ENCODE results near the gene CFAP141.

The CFAP141 gene

GRCh38 chr1:154171223-154171583 is 34.9 kb downstream of the CFAP141 start:
- Histone ChIP-seq H3K27me3 (ENCODE audit: control insufficient read depth, insufficient read depth, low read length) (no peaks in the 10 kb centered on the region), H3K36me3 (ENCODE audit: control insufficient read depth, insufficient read depth, low read length) (peaks cover 91% of the 10 kb centered on the region), H3K4me3 (ENCODE audit: low read depth, low read length) (no peak overlapping the region), H3K9me3 (ENCODE audit: control insufficient read depth, insufficient read depth, low read length) (no peaks in the 10 kb centered on the region), H3K9ac (ENCODE audit: low read depth, low read length) (no peak overlapping the region), H3K27ac (ENCODE audit: low read depth, low read length) (no peak overlapping the region), H3K4me1 (ENCODE audit: control insufficient read depth, insufficient read depth, low read length) (no peaks in the 10 kb centered on the region)

GRCh38 chr1:154170547-154171222 is 35.4 kb downstream of the CFAP141 start:
- Histone ChIP-seq H3K4me1 (ENCODE audit: control insufficient read depth, insufficient read depth, low read length) (no peaks in the 10 kb centered on the region), H3K4me3 (ENCODE audit: low read depth, low read length) (no peak overlapping the region), H3K36me3 (ENCODE audit: control insufficient read depth, insufficient read depth, low read length) (peaks cover 91% of the 10 kb centered on the region), H3K27me3 (ENCODE audit: control insufficient read depth, insufficient read depth, low read length) (no peaks in the 10 kb centered on the region), H3K27ac (ENCODE audit: low read depth, low read length) (no peak overlapping the region), H3K9me3 (ENCODE audit: control insufficient read depth, insufficient read depth, low read length) (no peaks in the 10 kb centered on the region), H3K9ac (ENCODE audit: low read depth, low read length) (no peak overlapping the region)

GRCh38 chr1:154167461-154167860 is 38.7 kb downstream of the CFAP141 start:
- no peak overlapping the region for H3K4me3 ChIP-seq (ENCODE audit: low read depth, low read length)
- H3K9me3 ChIP-seq (ENCODE audit: control insufficient read depth, insufficient read depth, low read length), result no peaks in the 10 kb centered on the region
- H3K36me3 ChIP-seq (ENCODE audit: control insufficient read depth, insufficient read depth, low read length), result peaks cover 99% of the 10 kb centered on the region
- H3K27me3 ChIP-seq (ENCODE audit: control insufficient read depth, insufficient read depth, low read length), result no peaks in the 10 kb centered on the region
- H3K27ac ChIP-seq (ENCODE audit: low read depth, low read length), result no peak overlapping the region
- no peak overlapping the region for H3K9ac ChIP-seq (ENCODE audit: low read depth, low read length)
- no peaks in the 10 kb centered on the region for H3K4me1 ChIP-seq (ENCODE audit: control insufficient read depth, insufficient read depth, low read length)

- Histone ChIP-seq H3K9ac (ENCODE audit: low read depth, low read length) (no peak overlapping the region), H3K9me3 (ENCODE audit: control insufficient read depth, insufficient read depth, low read length) (no peaks in the 10 kb centered on the region), H3K4me3 (ENCODE audit: low read depth, low read length) (no peak overlapping the region), H3K27me3 (ENCODE audit: control insufficient read depth, insufficient read depth, low read length) (no peaks in the 10 kb centered on the region), H3K36me3 (ENCODE audit: control insufficient read depth, insufficient read depth, low read length) (peaks cover 96% of the 10 kb centered on the region), H3K27ac (ENCODE audit: low read depth, low read length) (no peak overlapping the region), H3K4me1 (ENCODE audit: control insufficient read depth, insufficient read depth, low read length) (no peaks in the 10 kb centered on the region)
Observed at GRCh38 chr1:154166207-154166606, 39.9 kb downstream of the CFAP141 start.

GRCh38 chr1:154159554-154159953 is 46.6 kb downstream of the CFAP141 start:
- Histone ChIP-seq H3K4me3 (ENCODE audit: low read depth, low read length) (no peak overlapping the region), H3K27ac (ENCODE audit: low read depth, low read length) (no peak overlapping the region), H3K4me1 (ENCODE audit: control insufficient read depth, insufficient read depth, low read length) (peaks cover 11% of the 10 kb centered on the region; the same call in 1 of the 2 replicates), H3K27me3 (ENCODE audit: control insufficient read depth, insufficient read depth, low read length) (no peaks in the 10 kb centered on the region), H3K36me3 (ENCODE audit: control insufficient read depth, insufficient read depth, low read length) (peaks cover 93% of the 10 kb centered on the region), H3K9ac (ENCODE audit: low read depth, low read length) (no peak overlapping the region), H3K9me3 (ENCODE audit: control insufficient read depth, insufficient read depth, low read length) (no peaks in the 10 kb centered on the region)

GRCh38 chr1:154158307-154159125 is 47.6 kb downstream of the CFAP141 start:
- Histone ChIP-seq H3K36me3 (ENCODE audit: control insufficient read depth, insufficient read depth, low read length) (peaks cover 83% of the 10 kb centered on the region), H3K4me1 (ENCODE audit: control insufficient read depth, insufficient read depth, low read length) (peaks cover 11% of the 10 kb centered on the region; the same call in 1 of the 2 replicates), H3K4me3 (ENCODE audit: low read depth, low read length) (no peak overlapping the region), H3K27me3 (ENCODE audit: control insufficient read depth, insufficient read depth, low read length) (no peaks in the 10 kb centered on the region), H3K9me3 (ENCODE audit: control insufficient read depth, insufficient read depth, low read length) (no peaks in the 10 kb centered on the region), H3K27ac (ENCODE audit: low read depth, low read length) (no peak overlapping the region), H3K9ac (ENCODE audit: low read depth, low read length) (no peak overlapping the region)

- no peaks in the 10 kb centered on the region for H3K27me3 ChIP-seq (ENCODE audit: control insufficient read depth, insufficient read depth, low read length)
- no peaks in the 10 kb centered on the region for H3K9me3 ChIP-seq (ENCODE audit: control insufficient read depth, insufficient read depth, low read length)
- peaks cover 75% of the 10 kb centered on the region for H3K36me3 ChIP-seq (ENCODE audit: control insufficient read depth, insufficient read depth, low read length)
- no peak overlapping the region for H3K4me3 ChIP-seq (ENCODE audit: low read depth, low read length)
- no peak overlapping the region for H3K9ac ChIP-seq (ENCODE audit: low read depth, low read length)
- H3K27ac ChIP-seq (ENCODE audit: low read depth, low read length), result peak overlapping the region; percentile 56
- peaks cover 11% of the 10 kb centered on the region; the same call in 1 of the 2 replicates for H3K4me1 ChIP-seq (ENCODE audit: control insufficient read depth, insufficient read depth, low read length)
Observed at GRCh38 chr1:154157520-154158306, 48.4 kb downstream of the CFAP141 start.

GRCh38 chr1:154155251-154155650 is 50.9 kb downstream of the CFAP141 start:
- H3K36me3 ChIP-seq (ENCODE audit: control insufficient read depth, insufficient read depth, low read length), result peaks cover 53% of the 10 kb centered on the region
- peak overlapping the region; percentile 8 for H3K27ac ChIP-seq (ENCODE audit: low read depth, low read length)
- H3K4me3 ChIP-seq (ENCODE audit: low read depth, low read length), result no peak overlapping the region
- H3K9me3 ChIP-seq (ENCODE audit: control insufficient read depth, insufficient read depth, low read length), result no peaks in the 10 kb centered on the region
- no peaks in the 10 kb centered on the region for H3K27me3 ChIP-seq (ENCODE audit: control insufficient read depth, insufficient read depth, low read length)
- no peak overlapping the region for H3K9ac ChIP-seq (ENCODE audit: low read depth, low read length)
- H3K4me1 ChIP-seq (ENCODE audit: control insufficient read depth, insufficient read depth, low read length), result peaks cover 11% of the 10 kb centered on the region; the same call in 1 of the 2 replicates

- Histone ChIP-seq H3K4me1 (ENCODE audit: control insufficient read depth, insufficient read depth, low read length) (peaks cover 11% of the 10 kb centered on the region; the same call in 1 of the 2 replicates), H3K27ac (ENCODE audit: low read depth, low read length) (peak within 1 kb of the TSS; percentile 8), H3K9ac (ENCODE audit: low read depth, low read length) (no peak within 1 kb of the TSS; the same call in 1 of the 2 replicates), H3K9me3 (ENCODE audit: control insufficient read depth, insufficient read depth, low read length) (no peaks in the 10 kb centered on the region), H3K4me3 (ENCODE audit: low read depth, low read length) (no peak within 1 kb of the TSS), H3K36me3 (ENCODE audit: control insufficient read depth, insufficient read depth, low read length) (peaks cover 47% of the 10 kb centered on the region), H3K27me3 (ENCODE audit: control insufficient read depth, insufficient read depth, low read length) (no peaks in the 10 kb centered on the region)
Observed at GRCh38 chr1:154154534-154155191, 51.5 kb downstream of the CFAP141 start, which contains the start of gene NUP210L. NUP210L (minus strand) TSS chr1:154155073.

GRCh38 chr1:154154053-154154452 is 52.1 kb downstream of the CFAP141 start:
- Histone ChIP-seq H3K27me3 (ENCODE audit: control insufficient read depth, insufficient read depth, low read length) (no peaks in the 10 kb centered on the region), H3K27ac (ENCODE audit: low read depth, low read length) (no peak overlapping the region), H3K36me3 (ENCODE audit: control insufficient read depth, insufficient read depth, low read length) (peaks cover 41% of the 10 kb centered on the region), H3K4me1 (ENCODE audit: control insufficient read depth, insufficient read depth, low read length) (peaks cover 11% of the 10 kb centered on the region; the same call in 1 of the 2 replicates), H3K4me3 (ENCODE audit: low read depth, low read length) (no peak overlapping the region), H3K9ac (ENCODE audit: low read depth, low read length) (no peak overlapping the region; the same call in 1 of the 2 replicates), H3K9me3 (ENCODE audit: control insufficient read depth, insufficient read depth, low read length) (no peaks in the 10 kb centered on the region)
